H1 (cell line): ENCODE measurements around the gene DKK3. TPM values are rescaled to one million over a fixed set of nuclear protein-coding genes. Genes with fewer than 3 reads are reported as not detected.
A peak's percentile ranks its signal among the peaks of the same experiment; 100 is the strongest.

Experiments used
- CTCF ChIA-PET: fragments of 300-600 bp; sonication (Branson Sonifier 250); formaldehyde crosslinking; loops from one replicate; lab custom pipeline; 2021; ENCODE audit not compliant: partially characterized antibody; lab: Charles Lee
- POLR2A ChIA-PET: fragments of 300-600 bp; sonication (Branson Sonifier 250); formaldehyde crosslinking; loops from one replicate; lab custom pipeline; 2021; ENCODE audit warnings: inconsistent platforms; ENCODE audit not compliant: partially characterized antibody; lab: Charles Lee
- DNase-seq, 2 experiments: peaks; one replicate each; pipeline versions ENCODE4 v3.0.0 to v3.0.0-alpha.2; 2010 to 2022; ENCODE audit warnings: low spot score in 2 of 2, low read depth in 1 of 2, mixed read lengths in 1 of 2
- FAIRE-seq: peaks from 2 replicates; lab custom pipeline; 2011; peaks lifted over from hg19 to GRCh38; lab: Jason Lieb, UNC
- H2AFZ ChIP-seq: 2 replicates; pipeline ENCODE4 v1.8.1; 2012; ENCODE audit warnings: low read length, inconsistent platforms
- H2AK5ac ChIP-seq: 2 replicates; pipeline ENCODE4 v1.6.1; 2013; ENCODE audit warnings: low read depth, low read length
- H2BK120ac ChIP-seq: replicated peaks from 2 replicates; pipeline ENCODE3; 2013; ENCODE audit warnings: low read depth, low read length, inconsistent platforms
- H2BK12ac ChIP-seq: 2 replicates; pipeline ENCODE4 v1.6.1; 2013; ENCODE audit warnings: low read depth, low read length
- H2BK15ac ChIP-seq: 2 replicates; pipeline ENCODE4 v1.6.1; 2013; ENCODE audit warnings: low read length
- H2BK20ac ChIP-seq: 2 replicates; pipeline ENCODE4 v1.6.1; 2013; ENCODE audit warnings: low read length
- H2BK5ac ChIP-seq: 2 replicates; pipeline ENCODE4 v1.6.1; 2013; ENCODE audit warnings: low read depth, low read length
- H3K14ac ChIP-seq: 2 replicates; pipeline ENCODE4 v1.6.1; 2013; ENCODE audit warnings: inconsistent platforms; ENCODE audit not compliant: insufficient read length
- H3K18ac ChIP-seq: 2 replicates; pipeline ENCODE4 v1.6.1; 2013; ENCODE audit warnings: low read length; ENCODE audit errors: extremely low read depth
- H3K23ac ChIP-seq: 2 replicates; pipeline ENCODE4 v1.6.1; 2013; ENCODE audit warnings: inconsistent platforms; ENCODE audit not compliant: insufficient read length
- H3K23me2 ChIP-seq: 2 replicates; pipeline ENCODE4 v1.6.1; 2013; ENCODE audit warnings: low read depth, low read length
- H3K27ac ChIP-seq: 2 replicates; pipeline ENCODE4 v1.6.1; 2011; ENCODE audit warnings: low read depth, low read length, inconsistent platforms
- H3K27me3 ChIP-seq, 4 experiments: replicated peaks in 1 of 4; 1 replicate in 1 of 4; 2 replicates in 3 of 4; pipeline versions ENCODE4 v1.6.1 to v1.8.1; 2011 to 2013; ENCODE audit warnings: low read length in 3 of 4, mild to moderate bottlenecking in 3 of 4, inconsistent platforms in 2 of 4, mixed read lengths in 2 of 4, moderate library complexity in 1 of 4; ENCODE audit not compliant: control insufficient read depth in 3 of 4, insufficient read depth in 3 of 4; ENCODE audit errors: extremely low read depth in 1 of 4
- H3K36me3 ChIP-seq, 4 experiments: 2 replicates each; pipeline versions ENCODE4 v1.6.1 to v1.8.1; 2011 to 2013; ENCODE audit warnings: mild to moderate bottlenecking in 4 of 4, low read length in 3 of 4, moderate library complexity in 2 of 4, control low read depth in 1 of 4, inconsistent platforms in 1 of 4; ENCODE audit not compliant: insufficient read depth in 4 of 4, control insufficient read depth in 2 of 4
- H3K4ac ChIP-seq: replicated peaks from 2 replicates; pipeline ENCODE3; 2013; ENCODE audit warnings: low read length, low read depth, mixed read lengths, inconsistent platforms; ENCODE audit not compliant: insufficient read length
- H3K4me1 ChIP-seq, 4 experiments: replicated peaks in 1 of 4; 1 replicate in 1 of 4; 2 replicates in 3 of 4; pipeline versions ENCODE4 v1.6.1 to v1.8.1; 2011 to 2013; ENCODE audit warnings: low read length in 3 of 4, inconsistent platforms in 2 of 4, mixed read lengths in 1 of 4; ENCODE audit not compliant: insufficient read depth in 4 of 4, control insufficient read depth in 3 of 4
- H3K4me2 ChIP-seq, 2 experiments: 2 replicates each; pipeline versions ENCODE4 v1.6.1 to v1.8.1; 2011 to 2013; ENCODE audit warnings: low read depth in 2 of 2, low read length in 2 of 2, control low read depth in 1 of 2, inconsistent platforms in 1 of 2, mild to moderate bottlenecking in 1 of 2; ENCODE audit not compliant: insufficient read depth in 1 of 2
- H3K4me3 ChIP-seq, 4 experiments: fragments of 200-600, 300-600 bp in 1 of 4; sonication (generic), shearing (Covaris generic), sonication (Bioruptor Twin) in 1 of 4; 2 replicates each; pipeline versions ENCODE4 v1.5.1 to v1.8.1; 2011 to 2016; ENCODE audit warnings: low read length in 4 of 4, low read depth in 3 of 4, control low read depth in 2 of 4, inconsistent platforms in 2 of 4, mild to moderate bottlenecking in 2 of 4, mixed read lengths in 1 of 4, moderate library complexity in 1 of 4; ENCODE audit not compliant: insufficient read depth in 2 of 4; ENCODE audit errors: extremely low read depth in 1 of 4
- H3K56ac ChIP-seq: replicated peaks from 2 replicates; pipeline ENCODE3; 2013; ENCODE audit warnings: low read depth, mild to moderate bottlenecking, mixed read lengths, low read length, inconsistent platforms; ENCODE audit not compliant: insufficient read length
- H3K79me1 ChIP-seq: 2 replicates; pipeline ENCODE4 v1.6.1; 2013; ENCODE audit warnings: low read depth, low read length, control low read depth
- H3K79me2 ChIP-seq, 2 experiments: 2 replicates each; pipeline versions ENCODE4 v1.6.1 to v1.8.1; 2012 to 2013; ENCODE audit warnings: low read length in 2 of 2, mild to moderate bottlenecking in 2 of 2, inconsistent platforms in 1 of 2; ENCODE audit not compliant: insufficient read depth in 2 of 2, control insufficient read depth in 1 of 2
- H3K9ac ChIP-seq, 4 experiments: replicated peaks in 1 of 4; 1 replicate in 1 of 4; 2 replicates in 3 of 4; pipeline versions ENCODE4 v1.6.1 to v1.8.1; 2011 to 2013; ENCODE audit warnings: low read depth in 3 of 4, low read length in 3 of 4, control low read depth in 2 of 4, mild to moderate bottlenecking in 2 of 4, moderate library complexity in 2 of 4, inconsistent platforms in 1 of 4; ENCODE audit errors: extremely low read depth in 1 of 4
- H3K9me3 ChIP-seq, 2 experiments: 2 replicates each; pipeline versions ENCODE4 v1.6.1 to v1.8.1; 2012 to 2013; ENCODE audit warnings: mild to moderate bottlenecking in 2 of 2, moderate library complexity in 2 of 2, control low read depth in 1 of 2, inconsistent platforms in 1 of 2, low read depth in 1 of 2, low read length in 1 of 2, mixed read lengths in 1 of 2; ENCODE audit not compliant: insufficient read depth in 2 of 2
- H4K20me1 ChIP-seq, 2 experiments: replicated peaks in 1 of 2; 2 replicates each; pipeline versions ENCODE3 to v1.8.1; 2011 to 2013; ENCODE audit warnings: inconsistent platforms in 2 of 2, low read length in 2 of 2, mild to moderate bottlenecking in 1 of 2; ENCODE audit not compliant: insufficient read depth in 2 of 2, control insufficient read depth in 1 of 2
- H4K5ac ChIP-seq: 2 replicates; pipeline ENCODE4 v1.6.1; 2013; ENCODE audit warnings: low read length, low read depth, mixed read lengths, inconsistent platforms; ENCODE audit not compliant: insufficient read length
- H4K8ac ChIP-seq: 2 replicates; pipeline ENCODE4 v1.8.0; 2013; ENCODE audit warnings: mild to moderate bottlenecking, moderate library complexity, low read length, inconsistent platforms; ENCODE audit not compliant: insufficient read depth; ENCODE audit errors: extremely low read depth
- H4K91ac ChIP-seq: replicated peaks from 2 replicates; pipeline ENCODE3; 2013; ENCODE audit warnings: low read length, mixed read lengths, inconsistent platforms; ENCODE audit not compliant: insufficient read length
- RAD21 ChIP-seq, 2 experiments: IDR thresholded peaks in 1 of 2; conservative IDR thresholded peaks in 1 of 2; 2 replicates each; pipeline ENCODE4 v1.6.1; 2011; ENCODE audit warnings: low read depth in 2 of 2, low read length in 2 of 2, improper control_type of control experiment in 1 of 2, inconsistent platforms in 1 of 2, mild to moderate bottlenecking in 1 of 2, moderate library complexity in 1 of 2
- TEAD4 ChIP-seq: IDR thresholded peaks from 2 replicates; pipeline ENCODE4 v1.6.1; 2012; ENCODE audit warnings: low read depth, low read length, inconsistent platforms, mixed read lengths
- WGBS, 2 experiments: shearing (Covaris generic) in 1 of 2; methylation state at CpG; one replicate each; pipeline versions ENCODE4 v1.1.6 to v1.1.7; 2013 to 2015; ENCODE audit warnings: low lambda C conversion rate in 2 of 2, mixed read lengths in 2 of 2, inconsistent platforms in 1 of 2, low coverage in 1 of 2, missing lambda C conversion rate in 1 of 2; ENCODE audit not compliant: insufficient replicate concordance in 2 of 2, insufficient coverage in 1 of 2, insufficient read length in 1 of 2; ENCODE audit errors: extremely low coverage in 1 of 2, missing lambda C conversion rate in 1 of 2; 5-methylcytosine and 5-hydroxymethylcytosine counted together
- polyA plus RNA-seq, 7 experiments: library from polyadenylated mRNA; depleted of rRNA in 3 of 7; stranded (reverse) in 5 of 7; unstranded in 2 of 7; fragments of >200 nt in 5 of 7; fragments of 200-250 nt in 2 of 7; gene quantifications; 1 replicate in 5 of 7; 2 replicates in 1 of 7; 4 replicates in 1 of 7; pipeline versions ENCODE4 v1.2.1 to v1.2.3, GENCODE V29; 2011 to 2013; ENCODE audit warnings: missing spikeins in 2 of 7, mixed read lengths in 2 of 7
- total RNA-seq: library from RNA; stranded (reverse); fragmentation: NEBNext Ultra II Directional; extraction: Animal tissue kit (Norgen Biotek cat#: 25700); gene quantifications from 2 replicates; pipeline ENCODE4 v1.2.1, GENCODE V29; 2021

The DKK3 gene
- total and polyA plus RNA-seq, 2 of the 8 experiments (the other 6 are each of a cell fraction or from before 2014, with no cell fraction given): 30.0 to 40.1 TPM

DNA sequence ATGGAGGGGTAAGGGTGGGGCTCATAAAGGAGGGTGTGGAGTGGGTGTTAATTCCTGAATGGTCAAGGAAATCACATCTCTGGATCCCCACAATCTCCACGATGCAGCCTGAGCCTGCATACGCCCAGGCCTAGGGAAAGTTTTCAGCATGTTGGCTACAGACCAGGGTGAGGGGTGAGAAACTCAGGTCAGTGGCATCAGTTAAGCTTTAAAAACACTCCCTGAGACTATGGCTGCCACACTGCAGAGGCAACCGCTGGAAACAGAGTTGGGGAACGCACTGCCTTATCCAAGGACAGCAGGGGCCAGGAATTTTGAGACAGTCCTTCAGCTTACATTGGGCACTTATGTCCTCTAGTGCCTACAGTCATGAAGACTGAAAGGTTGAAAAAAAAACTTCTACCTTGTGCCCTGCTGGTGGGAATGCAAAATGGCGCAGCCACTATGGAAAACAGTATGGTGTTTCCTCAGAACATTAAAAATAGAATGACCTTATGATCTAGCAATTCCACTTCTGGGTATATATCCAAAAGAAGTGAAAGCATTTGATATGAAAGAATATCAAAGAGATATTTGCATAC, 19.7 kb downstream of the DKK3 start:
- POLR2A ChIA-PET: no interaction called here

More for the DNA sequence above, 19.7 kb downstream of the DKK3 start:
- no peak overlapping the region for H3K4me3 ChIP-seq
- H4K5ac ChIP-seq: no peak overlapping the region
- no peak overlapping the region for H3K56ac ChIP-seq
- H3K36me3 ChIP-seq: no peaks in the 10 kb centered on the region
- no peak overlapping the region for H2BK120ac ChIP-seq
- no peak overlapping the region for H3K27ac ChIP-seq
- 0 out of 2 replicates have a peak overlapping the region, but pooled peaks have one; percentile 32 for H2BK15ac ChIP-seq
- no peak overlapping the region for H2AK5ac ChIP-seq
- H3K18ac ChIP-seq: no peak overlapping the region
- no peak overlapping the region for H2BK20ac ChIP-seq
- 0 out of 2 replicates have a peak, but pooled peaks have one; percentile 20 for TF ChIP-seq TEAD4
- no peak for TF ChIP-seq RAD21 (IDR thresholded peaks at IDR 0.05 in 1 of 2, conservative IDR thresholded peaks at IDR 0.05 in 1 of 2; ENCODE audit: low read depth in 2 of 2, low read length in 2 of 2)
- TF ChIP-seq, all 59 proteins: peak for 1
- Histone ChIP-seq H2BK5ac (no peak overlapping the region), H3K4ac (no peak overlapping the region), H3K27me3 (no peaks in the 10 kb centered on the region), H2AFZ (no peak overlapping the region), H2BK12ac (no peak overlapping the region), H3K4me1 (peaks cover 0 to 7% (median 1%) of the 10 kb centered on the region in 4 experiments; a peak in 3 of 7 replicates), H3K23me2 (no peaks in the 10 kb centered on the region), H4K91ac (no peak overlapping the region), H3K23ac (no peak overlapping the region), H3K79me2 (no peaks in the 10 kb centered on the region), H3K4me2 (no peak overlapping the region), H3K9me3 (no peaks in the 10 kb centered on the region), H3K9ac (no peak overlapping the region), H3K14ac (no peak overlapping the region), H4K20me1 (no peaks in the 10 kb centered on the region), H4K8ac (no peak overlapping the region), H3K79me1 (no peaks in the 10 kb centered on the region)
- FAIRE-seq: no peak
- 66% methylated on average over 5 of the region's 5 CpGs; no CpG with 5 or more reads in 1 of the 2 experiments for WGBS, 2 experiments
- DNase-seq: no peak
- CTCF ChIA-PET: interaction anchor here (0.7 to 2.8 kb wide), 10 partner anchors 12 to 56 kb away, joined by 3 to 15 read pairs (median 4); no protein-coding TSS in a partner anchor
